ENCODE data around the gene INPP5K.
A peak's percentile ranks its signal among the peaks of the same experiment; 100 is the strongest.

The INPP5K gene

DNA sequence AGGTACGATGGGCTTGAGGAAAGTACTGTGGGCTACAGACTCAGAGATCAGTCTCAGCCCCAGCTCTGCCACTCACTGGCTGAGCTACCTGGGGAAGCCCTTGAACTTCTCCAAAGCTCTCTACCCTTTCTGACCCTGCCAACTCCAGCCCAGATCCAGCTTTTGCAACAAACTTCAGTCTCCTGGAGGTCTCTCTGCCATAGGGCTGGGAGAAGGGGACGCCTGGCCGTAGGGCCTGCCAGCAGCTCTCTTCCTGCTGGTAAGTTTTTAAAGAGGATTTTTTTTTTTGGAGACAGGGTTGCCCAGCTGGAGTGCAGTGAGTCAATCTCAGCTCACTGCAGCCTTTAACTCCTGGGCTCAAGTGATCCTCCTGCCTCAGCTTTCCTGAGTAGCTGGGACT is 11.5 kb downstream of the INPP5K start:
- DNase-seq = no peak

DNA sequence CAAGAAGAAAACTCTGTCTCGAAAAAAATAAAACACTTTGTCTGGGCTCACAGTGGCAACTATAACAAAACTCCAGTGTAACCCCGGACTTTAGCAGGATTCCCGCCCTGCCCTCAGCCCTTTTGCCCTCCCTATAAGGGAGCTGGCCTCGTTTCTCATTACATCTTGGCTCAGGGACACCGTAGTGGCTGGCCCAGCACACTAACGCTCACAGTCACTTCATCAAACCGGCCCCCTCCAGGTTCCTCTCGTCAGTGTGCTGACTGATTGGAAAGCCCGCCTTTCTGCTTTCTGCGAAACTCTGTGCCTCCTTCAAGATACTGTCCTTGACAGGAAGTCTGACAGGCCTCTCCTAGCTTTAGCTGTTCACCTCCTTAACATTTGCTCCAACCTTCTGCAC is 12.7 kb downstream of the INPP5K start:
- DNase-seq = no peak

DNA sequence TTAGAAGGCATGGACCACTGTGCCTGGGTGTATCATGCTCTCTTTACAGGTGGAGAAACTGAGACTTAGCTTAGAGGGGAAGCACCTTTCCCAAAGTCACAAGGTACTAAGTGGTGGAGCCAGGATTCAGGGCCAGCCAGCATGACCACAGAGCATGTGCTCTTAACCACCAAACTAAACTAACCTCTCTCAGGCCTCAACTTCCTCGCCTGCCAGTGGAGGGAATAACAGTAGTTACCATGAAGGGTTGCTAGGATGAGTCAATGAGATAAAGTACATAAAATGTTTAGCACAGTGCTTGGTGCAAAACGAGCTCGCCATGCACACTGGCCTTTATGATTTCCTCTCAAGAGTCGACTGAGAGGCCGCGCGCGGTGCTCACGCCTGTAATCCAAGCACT is 17.5 kb downstream of the INPP5K start:
- DNase-seq = no peak

DNA sequence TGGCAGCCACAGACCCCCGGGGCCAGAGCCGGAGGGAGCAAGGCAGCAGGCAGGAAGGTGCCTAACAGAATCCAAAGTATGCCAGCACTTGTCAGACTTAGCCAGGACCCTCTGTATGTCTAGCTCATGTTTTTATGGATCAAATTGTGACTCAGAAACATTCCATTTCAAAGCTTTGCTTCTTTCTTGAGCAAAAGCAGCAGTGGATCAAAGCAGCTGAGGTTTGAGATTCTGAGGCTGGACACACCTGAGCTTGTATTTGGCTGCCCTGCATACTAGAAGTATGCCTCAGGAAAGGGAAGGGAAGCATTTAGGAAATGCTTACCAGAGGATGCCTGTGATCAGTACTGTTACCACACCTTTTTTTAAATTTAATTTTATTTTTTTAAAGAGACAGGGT is 18.2 kb downstream of the INPP5K start:
- no peak for DNase-seq

DNA sequence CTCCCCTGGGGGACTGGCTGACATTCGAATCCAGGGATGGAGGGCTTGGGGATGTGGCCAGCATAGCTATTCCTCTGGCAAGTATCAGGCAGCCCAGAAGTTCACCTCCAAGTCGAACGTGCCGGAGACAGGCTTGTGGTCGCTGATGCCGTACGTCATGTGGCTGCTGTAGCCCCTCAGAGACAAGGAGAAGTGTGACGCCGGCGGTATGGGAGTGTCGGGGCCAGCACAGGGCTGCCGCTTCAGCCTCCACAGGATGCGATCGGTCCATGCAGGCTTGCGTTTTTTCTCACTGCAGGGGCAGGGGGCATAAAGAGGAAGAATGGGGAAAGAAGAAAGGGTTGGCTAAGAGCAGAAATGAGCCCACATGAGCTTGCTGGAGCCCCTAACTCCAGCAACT is 18.6 kb downstream of the INPP5K start:
- no peak for DNase-seq

DNA sequence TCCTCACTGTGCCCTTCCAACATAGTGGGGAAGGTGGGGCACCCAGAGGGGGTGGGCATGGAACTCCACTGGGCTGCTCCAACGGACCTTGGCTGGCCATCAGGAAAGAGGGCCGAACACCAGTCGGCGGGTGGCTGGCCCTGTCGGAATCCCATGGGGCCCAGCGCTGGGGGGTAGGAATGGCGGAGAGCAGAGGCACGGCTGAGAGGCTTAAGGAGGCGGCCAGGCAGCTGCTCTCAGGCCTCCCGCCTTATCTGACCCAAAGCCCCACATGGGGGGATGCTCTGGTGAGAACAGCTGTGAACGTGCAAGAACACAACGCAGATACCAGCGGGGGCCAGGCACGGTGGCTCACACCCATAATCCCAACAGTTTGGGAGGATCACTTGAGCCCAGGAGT is 19.5 kb downstream of the INPP5K start:
- no peak for DNase-seq

- no peak for DNase-seq
These were observed 21.0 kb downstream of the INPP5K start for GRCh38 chr17:1495265-1495989.

DNA sequence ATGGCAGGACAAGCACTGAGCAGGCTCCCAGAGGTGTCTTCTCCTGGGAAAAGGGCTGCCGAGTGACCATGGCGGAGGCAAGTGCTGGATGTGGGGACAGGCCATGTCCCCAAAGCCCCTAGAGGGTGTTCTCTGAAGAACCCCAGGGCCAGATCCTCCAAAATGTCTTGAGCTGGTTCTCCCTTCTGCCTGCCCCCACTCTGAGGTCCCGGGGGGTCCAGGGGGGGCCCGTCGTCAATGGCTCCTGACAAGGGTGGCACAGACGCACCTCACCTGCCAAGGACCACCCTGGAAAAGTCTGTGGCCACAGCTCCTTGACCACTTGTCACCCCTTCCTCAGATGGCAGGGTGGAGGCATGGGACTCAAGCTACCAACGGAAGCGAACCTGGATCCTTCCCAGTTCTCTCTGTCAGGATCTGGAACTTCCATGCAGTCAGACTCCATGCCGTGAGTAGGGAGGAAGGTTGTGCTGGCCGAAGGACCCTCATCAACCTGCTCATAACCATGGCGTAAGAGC is 21.6 kb downstream of the INPP5K start:
- no peak for DNase-seq

- DNase-seq = no peak
These were observed 22.2 kb downstream of the INPP5K start for GRCh38 chr17:1494203-1494602.

DNA sequence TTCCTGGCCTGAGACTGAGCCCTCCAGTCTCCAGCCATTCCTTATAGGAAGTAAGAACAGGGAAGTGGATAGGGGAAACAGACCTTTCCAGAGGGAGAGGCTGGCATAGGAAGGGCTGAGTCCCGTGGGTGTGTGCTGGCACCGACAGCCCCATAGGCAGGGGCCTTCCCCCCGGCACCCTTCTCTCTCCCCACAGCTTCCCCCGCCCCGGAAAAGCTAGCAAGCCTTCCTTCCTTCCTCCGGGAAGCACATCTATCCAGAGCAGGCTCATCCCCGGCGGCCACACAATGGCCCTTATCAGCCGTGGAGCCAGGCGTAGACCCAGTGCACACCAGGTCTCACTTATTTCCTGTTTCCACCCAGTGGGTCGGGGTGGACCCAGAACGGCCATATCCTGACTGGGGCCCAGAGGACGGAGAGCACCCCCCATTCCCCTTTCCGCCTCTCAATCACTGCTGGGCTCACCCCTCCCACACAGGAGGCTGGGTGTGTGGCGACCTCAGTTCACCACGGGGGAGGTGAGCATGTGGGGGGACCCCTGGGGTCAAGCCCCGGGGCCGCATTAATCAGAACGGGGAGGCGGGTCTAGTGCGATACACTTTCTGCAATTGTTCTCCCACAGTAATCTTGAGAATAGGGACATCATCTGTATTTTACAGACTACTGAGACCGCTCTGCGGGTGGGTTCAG is 23.0 kb downstream of the INPP5K start:
- DNase-seq = no peak

- DNase-seq = no peak
These were observed 23.9 kb downstream of the INPP5K start, which contains the start of gene MYO1C for GRCh38 chr17:1492249-1493206. Gene MYO1C (minus strand): TSS chr17:1492686. CDS start chr17:1492487, 199 bp downstream.

GRCh38 chr17:1491443-1492248 is 24.8 kb downstream of the INPP5K start:
- DNase-seq = no peak

- peak; percentile 43 for DNase-seq
These were observed 25.6 kb downstream of the INPP5K start for GRCh38 chr17:1490643-1491442.

GRCh38 chr17:1488826-1489270 is 27.6 kb downstream of the INPP5K start:
- no peak for DNase-seq

DNA sequence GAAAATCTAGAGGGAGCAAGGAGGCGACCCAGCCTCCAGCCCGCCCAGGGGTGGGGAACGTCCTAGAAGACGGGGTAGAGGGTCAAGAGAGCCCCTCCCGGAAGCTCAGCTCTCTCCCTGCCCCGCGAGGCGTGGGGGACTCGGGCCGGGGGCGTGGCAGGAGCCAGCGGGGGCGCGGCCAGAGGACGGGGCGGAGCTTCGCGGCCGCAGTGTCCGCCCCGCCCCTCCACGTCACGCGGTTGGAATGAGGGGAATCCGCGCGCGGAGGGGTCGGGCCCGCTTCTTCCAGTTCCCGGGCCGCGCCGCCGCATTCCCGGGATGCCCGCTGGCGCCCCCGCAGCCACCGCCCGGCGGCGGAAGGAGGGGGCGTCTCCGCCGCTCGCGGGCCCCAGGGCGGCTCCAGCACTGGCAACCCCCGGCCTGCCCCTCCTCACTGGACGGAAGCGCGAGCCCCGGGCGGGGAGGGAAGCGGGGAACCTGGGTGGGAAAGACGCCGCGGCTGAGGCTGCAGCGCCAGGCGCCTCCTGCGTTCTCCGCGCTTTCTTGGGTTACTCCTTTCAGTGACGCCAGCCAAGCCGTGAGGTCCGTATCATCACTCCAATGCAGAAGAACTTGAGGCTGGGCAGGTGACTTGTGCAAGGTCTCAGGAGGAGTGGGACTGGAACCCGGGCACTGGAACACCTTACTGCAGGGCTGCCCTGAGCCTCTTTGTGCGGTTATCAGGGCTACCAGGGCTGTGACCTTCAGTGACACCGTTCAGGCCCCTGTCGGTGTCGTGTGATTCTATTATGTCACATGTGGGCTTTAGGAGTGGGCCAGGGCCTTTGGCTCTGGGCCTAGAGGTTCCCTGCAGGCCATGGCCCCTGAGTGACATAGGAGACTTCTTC is 28.2 kb downstream of the INPP5K start:
- no peak for DNase-seq

DNA sequence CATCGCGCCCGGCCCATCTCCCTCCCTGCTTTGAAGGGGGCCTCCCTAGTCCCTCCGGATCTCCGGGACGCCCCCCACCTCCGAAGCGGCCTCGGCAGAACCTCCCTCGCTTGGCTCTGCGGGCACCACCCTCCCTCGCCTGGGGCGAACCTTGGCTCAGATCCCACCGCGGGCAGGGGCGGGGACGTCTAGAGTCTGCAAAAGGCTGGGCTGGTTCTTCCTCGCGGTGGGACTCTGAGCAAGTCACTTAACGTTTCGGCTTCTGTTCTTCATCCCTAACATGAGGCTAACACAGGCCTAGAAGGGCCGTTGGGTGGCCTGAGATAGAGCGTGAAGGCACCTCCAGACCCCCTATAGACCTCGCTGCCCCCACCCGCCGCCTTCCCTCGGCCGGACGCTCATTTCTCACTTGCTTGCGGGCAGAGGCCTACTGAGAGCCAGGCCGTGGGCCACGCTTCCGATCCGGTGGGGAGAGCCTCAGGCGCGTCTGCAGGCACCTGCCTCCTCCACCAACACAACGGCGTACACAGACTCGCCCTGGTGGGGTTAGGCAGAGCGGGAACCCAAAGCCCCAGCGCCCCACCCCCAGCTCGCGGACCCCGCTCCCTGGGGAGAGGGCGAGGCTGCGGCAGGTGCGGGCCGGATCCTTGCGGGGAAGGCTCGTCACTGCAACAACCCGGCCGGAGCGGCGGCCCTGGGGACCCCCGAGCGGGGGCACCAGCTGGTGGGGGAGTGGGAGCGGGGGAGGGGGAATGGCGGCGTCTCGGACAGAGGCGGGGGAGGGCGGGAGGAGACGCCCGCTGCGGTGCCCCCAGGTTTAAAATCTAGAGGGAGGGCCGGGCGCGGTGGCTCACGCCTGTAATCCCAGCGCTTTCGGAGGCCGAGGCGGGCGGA is 29.4 kb downstream of the INPP5K start:
- no peak for DNase-seq

DNA sequence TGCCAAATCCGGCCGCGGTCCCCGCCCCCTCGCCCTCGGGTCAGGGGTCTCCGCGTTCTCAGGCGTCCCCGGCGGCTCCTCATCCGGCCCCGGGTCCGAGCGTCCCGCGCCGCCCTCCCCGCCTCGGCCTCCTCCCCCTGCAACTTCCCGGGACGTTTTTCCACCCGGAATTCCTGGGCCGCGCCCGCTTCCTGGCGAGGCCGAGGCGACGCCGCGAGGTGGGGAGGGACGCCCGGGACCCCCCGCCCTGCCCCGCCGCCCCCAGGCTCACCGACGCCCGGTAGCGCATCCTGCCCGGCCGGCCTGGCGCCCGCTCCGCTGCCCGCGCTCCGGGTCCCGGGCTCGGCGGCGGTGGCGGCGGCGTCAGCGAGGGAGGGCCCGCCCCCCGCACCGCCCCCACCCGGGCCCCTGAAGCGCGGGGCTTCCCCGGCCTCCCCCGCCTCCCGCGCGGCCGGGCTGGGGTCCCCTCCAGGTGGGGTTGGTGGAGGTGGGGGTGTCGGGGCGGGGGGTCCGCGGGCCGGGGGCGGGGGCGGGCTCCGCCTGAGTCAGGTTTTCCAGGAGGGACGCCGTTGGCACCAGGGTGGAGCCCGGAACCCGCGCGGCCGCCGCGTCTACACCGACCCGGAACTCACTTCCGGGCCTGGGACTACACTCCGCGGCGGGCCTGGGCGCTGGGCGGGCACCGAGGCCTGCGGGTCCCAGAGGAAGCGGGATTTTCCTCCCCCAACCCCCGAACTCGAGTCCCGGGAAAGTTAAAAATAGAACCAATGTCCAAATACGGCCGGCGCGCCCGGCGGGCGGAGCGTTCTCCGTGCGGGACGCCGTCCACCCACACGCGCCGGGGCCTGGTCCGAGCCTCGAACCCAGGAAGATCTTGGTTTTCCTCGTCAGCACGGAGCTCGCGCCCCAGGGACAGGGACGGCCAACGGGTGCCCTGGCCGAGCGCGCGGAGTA is 30.7 kb downstream of the INPP5K start:
- no peak for DNase-seq

Measured in NCI-H510A (cell line).